HFFc6 (cell line): ENCODE measurements around the gene ZNF550. TPM values are rescaled to one million over a fixed set of nuclear protein-coding genes. Genes with fewer than 3 reads are reported as not detected.
"Not testable (repeated sequence)": the region's sequence is repeated elsewhere in the genome, so short reads cannot be mapped to it uniquely, and the experiment has no call there.

Experiments
- DNase-seq: peaks from one replicate; pipeline ENCODE4 v3.0.0-alpha.2; 2018
- H3K27ac Mint-ChIP-seq: 2 replicates; pipeline ENCODE4 v1.8.0; 2020; ENCODE audit warnings: mild to moderate bottlenecking, mixed read lengths
- H3K27me3 Mint-ChIP-seq: 2 replicates; pipeline ENCODE4 v1.8.0; 2021; ENCODE audit warnings: mild to moderate bottlenecking, moderate library complexity, mixed read lengths; ENCODE audit not compliant: insufficient read depth
- H3K36me3 Mint-ChIP-seq: 2 replicates; pipeline ENCODE4 v1.8.0; 2021; ENCODE audit warnings: low read depth, mixed read lengths
- H3K4me1 Mint-ChIP-seq: 2 replicates; pipeline ENCODE4 v1.8.0; 2020; ENCODE audit warnings: low read depth, mixed read lengths
- H3K4me3 Mint-ChIP-seq: 2 replicates; pipeline ENCODE4 v1.8.0; 2020; ENCODE audit warnings: mild to moderate bottlenecking, moderate library complexity, mixed read lengths
- H3K9me3 Mint-ChIP-seq: 2 replicates; pipeline ENCODE4 v1.8.0; 2020; ENCODE audit warnings: mild to moderate bottlenecking, mixed read lengths
- CTCF ChIP-seq: fragments of 200-600 bp; sonication (generic); IDR thresholded peaks from 2 replicates; pipeline ENCODE4 v1.5.0; 2021; ENCODE audit warnings: antibody characterized with exemption, mild to moderate bottlenecking
- total RNA-seq, 6 experiments: library from RNA; stranded (reverse); fragmentation: NEBNext Ultra II Directional; extraction: Animal tissue kit (Norgen Biotek cat#: 25700); gene quantifications; 2 replicates in 1 of 6; 3 replicates in 5 of 6; pipeline ENCODE4 v1.2.3, GENCODE V29; 2021

The ZNF550 gene
- total RNA-seq, 6 experiments from 2014 or later: 4.8 to 8.5 (median 5.6) TPM

- peaks cover 33% of the 10 kb centered on the region for H3K36me3 Mint-ChIP-seq
- peaks cover 28% of the 10 kb centered on the region for H3K9me3 Mint-ChIP-seq
- H3K27ac Mint-ChIP-seq: peak within 1 kb of the TSS; percentile 51
- no peak for TF ChIP-seq CTCF
- H3K27me3 Mint-ChIP-seq: peaks cover 3% of the 10 kb centered on the region
- peak within 1 kb of the TSS; percentile 96 for H3K4me3 Mint-ChIP-seq
- peak; percentile 90 for DNase-seq
- peaks cover 18% of the 10 kb centered on the region for H3K4me1 Mint-ChIP-seq
These were observed 32.4 kb downstream of the ZNF550 start, which contains the start of gene ZNF549 for GRCh38 chr19:57527136-57527881. Gene ZNF549 (plus strand): TSS chr19:57527356. CDS start chr19:57527574, 218 bp downstream.

GRCh38 chr19:57518021-57518420 is 41.6 kb downstream of the ZNF550 start:
- H3K27me3 Mint-ChIP-seq, H3K4me3 Mint-ChIP-seq, H3K4me1 Mint-ChIP-seq, H3K27ac Mint-ChIP-seq, DNase-seq: not testable (repeated sequence)
- Mint-ChIP-seq H3K36me3 (peaks cover 47% of the 10 kb centered on the region), H3K9me3 (peaks cover 26% of the 10 kb centered on the region)

GRCh38 chr19:57515255-57515654 is 44.4 kb downstream of the ZNF550 start:
- Mint-ChIP-seq H3K36me3 (peaks cover 60% of the 10 kb centered on the region), H3K9me3 (peaks cover 45% of the 10 kb centered on the region), H3K4me1 (no peaks in the 10 kb centered on the region), H3K27ac (no peak overlapping the region), H3K4me3 (no peak overlapping the region), H3K27me3 (no peaks in the 10 kb centered on the region)
- no peak for DNase-seq
- no peak for TF ChIP-seq CTCF

GRCh38 chr19:57512845-57513244 is 46.8 kb downstream of the ZNF550 start:
- Mint-ChIP-seq H3K4me3 (no peak overlapping the region), H3K36me3 (peaks cover 79% of the 10 kb centered on the region), H3K4me1 (no peaks in the 10 kb centered on the region), H3K27ac (no peak overlapping the region), H3K27me3 (no peaks in the 10 kb centered on the region), H3K9me3 (peaks cover 63% of the 10 kb centered on the region)
- no peak for TF ChIP-seq CTCF
- DNase-seq: no peak

- Mint-ChIP-seq H3K27ac (no peak overlapping the region), H3K27me3 (no peaks in the 10 kb centered on the region), H3K9me3 (peaks cover 72% of the 10 kb centered on the region), H3K36me3 (peaks cover 84% of the 10 kb centered on the region), H3K4me1 (no peaks in the 10 kb centered on the region), H3K4me3 (no peak overlapping the region)
- no peak for DNase-seq
- no peak for TF ChIP-seq CTCF
These were observed 48.2 kb downstream of the ZNF550 start for GRCh38 chr19:57511484-57511883.

DNA sequence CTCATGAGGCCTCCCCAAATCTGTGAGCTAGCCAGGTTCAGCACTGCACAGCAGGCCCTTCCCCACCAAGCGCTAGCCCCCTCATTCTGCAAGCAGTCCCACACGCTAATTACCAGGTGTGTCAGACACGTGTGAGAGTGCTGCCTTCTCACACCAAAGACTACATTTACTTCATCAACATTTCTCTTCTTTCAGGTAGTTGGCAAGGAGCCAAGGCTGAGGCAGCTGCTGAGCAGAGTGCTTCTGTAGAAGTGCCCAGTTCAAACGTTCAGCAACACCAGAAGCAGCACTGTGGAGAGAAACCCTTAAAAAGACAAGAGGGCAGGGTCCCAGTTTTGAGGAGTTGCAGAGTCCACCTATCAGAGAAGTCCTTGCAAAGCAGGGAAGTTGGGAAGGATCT is 53.5 kb downstream of the ZNF550 start:
- peaks cover 3% of the 10 kb centered on the region for H3K4me1 Mint-ChIP-seq
- TF ChIP-seq CTCF: no peak
- no peak overlapping the region for H3K4me3 Mint-ChIP-seq
- H3K36me3 Mint-ChIP-seq: peaks cover 87% of the 10 kb centered on the region
- no peak overlapping the region for H3K27ac Mint-ChIP-seq
- H3K27me3 Mint-ChIP-seq: no peaks in the 10 kb centered on the region
- no peak for DNase-seq
- peaks cover 77% of the 10 kb centered on the region for H3K9me3 Mint-ChIP-seq

GRCh38 chr19:57500400-57500799 is 59.3 kb downstream of the ZNF550 start:
- H3K4me1 Mint-ChIP-seq: peaks cover 20% of the 10 kb centered on the region
- H3K27me3 Mint-ChIP-seq: not testable (repeated sequence)
- H3K9me3 Mint-ChIP-seq: peaks cover 57% of the 10 kb centered on the region
- H3K36me3 Mint-ChIP-seq: peaks cover 59% of the 10 kb centered on the region
- peak overlapping the region; percentile 86 for H3K4me3 Mint-ChIP-seq
- peak overlapping the region; percentile 69 for H3K27ac Mint-ChIP-seq
- DNase-seq: peak; percentile 21

GRCh38 chr19:57499680-57500395 is 59.8 kb downstream of the ZNF550 start, which contains the start of gene ZNF773:
Gene ZNF773 (plus strand): TSS chr19:57499938. CDS start chr19:57500081, 143 bp downstream.
- Mint-ChIP-seq H3K9me3 (peaks cover 57% of the 10 kb centered on the region), H3K4me1 (peaks cover 20% of the 10 kb centered on the region), H3K27ac (peak within 1 kb of the TSS; percentile 69), H3K36me3 (peaks cover 59% of the 10 kb centered on the region), H3K4me3 (peak within 1 kb of the TSS; percentile 86)
- not testable (repeated sequence) for H3K27me3 Mint-ChIP-seq
- DNase-seq: peak; percentile 92
